ENCODE measurements around the gene CCNF. TPM values are rescaled to one million over a fixed set of nuclear protein-coding genes. Genes with fewer than 3 reads are reported as not detected.
"Not testable (repeated sequence)": the region's sequence is repeated elsewhere in the genome, so short reads cannot be mapped to it uniquely, and the experiment has no call there.

The CCNF gene
- total and polyA plus RNA-seq, 5 donors from 2014 or later = 3.3 to 6.9 (median 6.6) TPM

DNA sequence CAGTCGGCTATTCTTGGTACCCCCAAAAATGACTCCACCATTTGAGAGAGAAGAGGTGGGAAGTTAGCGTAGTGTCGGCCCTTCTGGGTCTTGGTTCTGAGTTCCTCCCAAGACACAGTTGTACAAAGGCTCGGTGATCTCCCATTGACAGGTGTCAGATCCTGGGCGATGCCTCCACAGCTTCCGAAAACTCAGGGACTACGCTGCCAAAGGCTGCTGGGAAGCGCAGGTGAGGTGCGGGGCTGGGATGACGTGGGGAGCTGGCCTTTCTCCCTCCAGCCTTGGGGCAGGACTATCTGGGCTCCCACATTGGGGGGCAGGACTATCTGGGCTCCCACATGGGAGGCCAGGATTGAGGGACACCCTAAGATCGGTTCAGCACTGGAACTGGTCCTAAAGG, 10.4 kb downstream of the CCNF start:
- peak overlapping the region; percentile 56 to 83 (median 59) for H3K27ac Mint-ChIP-seq
- H3K27me3 Mint-ChIP-seq = no peaks in the 10 kb centered on the region
- H3K4me1 ChIP-seq (ENCODE audit: control insufficient read depth, insufficient read depth, low read length, poor library complexity, severe bottlenecking) = peaks cover 5% of the 10 kb centered on the region
- no peak overlapping the region for H3K27ac ChIP-seq (ENCODE audit: insufficient read depth, low read length, poor library complexity, severe bottlenecking)
- H3K4me1 Mint-ChIP-seq = peaks cover 0 to 14% (median 5%) of the 10 kb centered on the region in 4 donors
- H3K4me3 Mint-ChIP-seq = no peak overlapping the region
- H3K36me3 ChIP-seq (ENCODE audit: control insufficient read depth, insufficient read depth, low read length) = no peaks in the 10 kb centered on the region
- peaks cover 8% of the 10 kb centered on the region for H3K36me3 Mint-ChIP-seq
- no peak for ATAC-seq (ENCODE audit: low read depth in 2 of 2)
- no peaks in the 10 kb centered on the region for H3K9me3 ChIP-seq (ENCODE audit: control insufficient read depth in 2 of 2, low read length in 2 of 2)
- no peak overlapping the region for H3K4me3 ChIP-seq (ENCODE audit: low read depth, low read length)
- H3K27me3 ChIP-seq (ENCODE audit: control insufficient read depth, insufficient read depth, low read length) = no peaks in the 10 kb centered on the region
- H3K9me3 Mint-ChIP-seq = no peaks in the 10 kb centered on the region
- DNase-seq = no peak

DNA sequence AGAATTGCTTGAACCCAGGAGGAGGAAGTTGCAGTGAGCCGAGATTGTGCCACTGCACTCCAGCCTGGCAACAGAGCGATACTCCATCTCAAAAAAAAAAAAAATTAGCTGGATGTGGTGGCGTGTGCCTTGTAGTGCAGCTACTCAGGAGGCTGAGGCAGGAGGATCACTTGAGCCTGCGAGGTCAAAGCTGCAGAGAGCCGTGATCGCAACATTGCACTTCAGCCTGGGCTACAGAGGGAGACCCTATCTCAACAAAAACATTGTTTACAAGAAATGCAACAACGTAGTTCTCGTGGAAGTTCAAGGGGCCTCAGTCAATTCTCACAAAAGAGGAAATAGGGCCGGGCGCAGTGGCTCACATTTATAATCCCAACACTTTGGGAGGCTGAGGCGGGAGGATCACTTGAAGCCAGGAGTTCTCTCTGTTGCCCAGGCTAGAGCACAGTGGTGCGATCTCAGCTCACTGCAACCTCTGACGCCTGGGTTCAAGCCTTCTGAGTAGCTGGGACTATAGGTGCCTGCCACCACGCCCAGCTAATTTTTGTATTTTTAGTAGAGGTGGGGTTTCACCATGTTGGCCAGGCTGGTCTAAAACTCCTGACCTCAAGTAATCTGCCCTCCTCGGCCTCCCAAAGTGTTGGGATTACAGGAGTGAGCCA, 12.0 kb downstream of the CCNF start:
- not testable (repeated sequence) for H3K9me3 Mint-ChIP-seq; H3K27me3 ChIP-seq (ENCODE audit: control insufficient read depth, insufficient read depth, low read length); DNase-seq; H3K4me1 ChIP-seq (ENCODE audit: control insufficient read depth, insufficient read depth, low read length, poor library complexity, severe bottlenecking); H3K4me3 Mint-ChIP-seq; H3K9me3 ChIP-seq (ENCODE audit: control insufficient read depth in 2 of 2, low read length in 2 of 2); H3K27me3 Mint-ChIP-seq; ATAC-seq (ENCODE audit: low read depth in 2 of 2); H3K4me3 ChIP-seq (ENCODE audit: low read depth, low read length); H3K27ac ChIP-seq (ENCODE audit: insufficient read depth, low read length, poor library complexity, severe bottlenecking); H3K36me3 ChIP-seq (ENCODE audit: control insufficient read depth, insufficient read depth, low read length)
- peak overlapping the region in 2 of 3 donors; percentile 11 to 62 for H3K27ac Mint-ChIP-seq
- peaks cover 0 to 14% (median 5%) of the 10 kb centered on the region in 4 donors for H3K4me1 Mint-ChIP-seq
- peaks cover 13% of the 10 kb centered on the region for H3K36me3 Mint-ChIP-seq

DNA sequence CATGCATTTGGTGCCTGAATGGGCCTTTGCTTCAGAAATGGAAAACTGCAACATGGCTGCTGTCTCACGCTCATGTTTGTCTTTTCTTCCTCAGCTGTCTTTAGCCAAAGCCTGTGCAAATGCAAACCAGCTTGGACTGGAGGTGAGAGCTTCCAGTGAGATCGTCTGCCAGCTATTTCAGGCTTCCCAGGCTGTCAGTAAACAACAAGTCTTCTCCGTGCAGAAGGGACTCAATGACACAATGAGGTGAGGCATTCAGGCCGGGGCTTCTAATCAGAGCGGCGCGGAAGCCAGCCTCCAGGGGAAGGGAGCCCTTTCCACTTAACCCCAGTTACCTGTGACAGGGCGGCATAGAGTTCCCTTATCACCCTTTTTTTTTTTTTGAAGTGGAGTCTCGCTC, 14.3 kb downstream of the CCNF start:
- peaks cover 22% of the 10 kb centered on the region for H3K36me3 Mint-ChIP-seq
- H3K4me3 Mint-ChIP-seq = no peak overlapping the region
- H3K27me3 ChIP-seq (ENCODE audit: control insufficient read depth, insufficient read depth, low read length) = no peaks in the 10 kb centered on the region
- no peak overlapping the region for H3K27ac ChIP-seq (ENCODE audit: insufficient read depth, low read length, poor library complexity, severe bottlenecking)
- H3K4me3 ChIP-seq (ENCODE audit: low read depth, low read length) = no peak overlapping the region
- H3K27ac Mint-ChIP-seq = no peak overlapping the region
- ATAC-seq (ENCODE audit: low read depth in 2 of 2) = no peak
- H3K27me3 Mint-ChIP-seq = no peaks in the 10 kb centered on the region
- no peaks in the 10 kb centered on the region for H3K9me3 ChIP-seq (ENCODE audit: control insufficient read depth in 2 of 2, low read length in 2 of 2)
- peaks cover 5% of the 10 kb centered on the region for H3K4me1 ChIP-seq (ENCODE audit: control insufficient read depth, insufficient read depth, low read length, poor library complexity, severe bottlenecking)
- H3K36me3 ChIP-seq (ENCODE audit: control insufficient read depth, insufficient read depth, low read length) = peaks cover 12% of the 10 kb centered on the region
- no peaks in the 10 kb centered on the region for H3K9me3 Mint-ChIP-seq
- DNase-seq = no peak
- peaks cover 0 to 14% (median 6%) of the 10 kb centered on the region in 4 donors for H3K4me1 Mint-ChIP-seq

DNA sequence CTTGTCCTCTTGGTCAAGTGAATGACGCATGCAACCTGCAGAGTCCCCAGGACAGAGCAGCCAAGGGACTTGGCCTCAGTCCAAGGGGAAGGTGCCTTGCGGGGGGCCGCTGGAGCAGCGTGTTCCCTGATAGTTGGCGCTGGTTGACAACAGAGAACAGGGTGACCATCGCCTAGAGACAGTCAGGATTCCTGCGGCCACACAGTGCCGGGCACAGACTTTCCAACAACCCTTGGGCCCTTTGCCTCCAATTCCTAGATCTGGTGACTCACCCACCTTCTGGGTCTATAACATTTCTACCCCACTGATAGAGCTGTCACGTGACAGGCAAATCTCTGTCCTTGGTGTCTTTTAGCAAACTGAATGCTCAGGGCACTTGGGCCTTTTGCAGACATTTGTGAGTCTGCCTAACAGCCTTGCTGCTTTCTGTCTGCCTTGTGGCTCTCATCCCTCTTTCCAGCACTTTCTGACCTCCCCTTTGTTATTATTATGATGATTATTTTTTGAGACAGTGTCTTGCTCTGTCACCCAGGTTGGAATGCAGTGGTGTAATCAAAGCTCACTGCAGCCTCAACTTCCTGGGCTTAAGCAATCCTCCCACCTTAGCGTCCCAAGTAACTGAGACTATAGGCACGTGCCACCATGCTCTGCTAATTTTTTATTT, 18.8 kb downstream of the CCNF start:
- ATAC-seq (ENCODE audit: low read depth in 2 of 2) (no peak), DNase-seq (no peak)
- H3K27ac ChIP-seq (ENCODE audit: insufficient read depth, low read length, poor library complexity, severe bottlenecking) = no peak overlapping the region
- Mint-ChIP-seq H3K4me3 (peak overlapping the region in 1 of 4 donors; percentile 66), H3K9me3 (no peaks in the 10 kb centered on the region), H3K4me1 (peaks cover 0 to 2% (median 0%) of the 10 kb centered on the region in 4 donors), H3K27me3 (no peaks in the 10 kb centered on the region), H3K27ac (no peak overlapping the region), H3K36me3 (peaks cover 27% of the 10 kb centered on the region)
- no peaks in the 10 kb centered on the region for H3K27me3 ChIP-seq (ENCODE audit: control insufficient read depth, insufficient read depth, low read length)
- H3K9me3 ChIP-seq (ENCODE audit: control insufficient read depth in 2 of 2, low read length in 2 of 2) = no peaks in the 10 kb centered on the region
- H3K4me1 ChIP-seq (ENCODE audit: control insufficient read depth, insufficient read depth, low read length, poor library complexity, severe bottlenecking) = no peaks in the 10 kb centered on the region
- H3K36me3 ChIP-seq (ENCODE audit: control insufficient read depth, insufficient read depth, low read length) = peaks cover 21% of the 10 kb centered on the region
- no peak overlapping the region for H3K4me3 ChIP-seq (ENCODE audit: low read depth, low read length)

DNA sequence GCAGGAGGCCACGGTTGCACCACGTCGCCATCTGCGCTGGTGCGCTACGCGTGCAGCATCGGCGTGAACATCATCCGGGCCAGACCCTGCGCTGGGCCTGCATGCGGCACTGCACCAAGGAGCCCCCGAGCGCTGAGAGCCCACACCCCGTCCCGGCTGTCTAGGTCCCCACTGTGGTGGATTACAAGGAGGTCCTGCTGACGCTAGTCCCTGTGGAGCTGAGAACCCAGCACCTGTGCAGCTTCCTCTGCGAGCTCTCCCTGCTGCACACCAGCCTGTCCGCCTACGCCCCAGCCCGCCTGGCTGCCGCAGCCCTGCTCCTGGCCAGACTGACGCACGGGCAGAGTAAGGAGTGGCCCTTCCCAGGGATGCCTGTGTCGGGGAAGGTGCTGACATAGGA, 19.9 kb downstream of the CCNF start:
- no peak for ATAC-seq (ENCODE audit: low read depth in 2 of 2)
- Histone ChIP-seq H3K9me3 (ENCODE audit: control insufficient read depth in 2 of 2, low read length in 2 of 2) (no peaks in the 10 kb centered on the region), H3K36me3 (ENCODE audit: control insufficient read depth, insufficient read depth, low read length) (peaks cover 23% of the 10 kb centered on the region)

DNA sequence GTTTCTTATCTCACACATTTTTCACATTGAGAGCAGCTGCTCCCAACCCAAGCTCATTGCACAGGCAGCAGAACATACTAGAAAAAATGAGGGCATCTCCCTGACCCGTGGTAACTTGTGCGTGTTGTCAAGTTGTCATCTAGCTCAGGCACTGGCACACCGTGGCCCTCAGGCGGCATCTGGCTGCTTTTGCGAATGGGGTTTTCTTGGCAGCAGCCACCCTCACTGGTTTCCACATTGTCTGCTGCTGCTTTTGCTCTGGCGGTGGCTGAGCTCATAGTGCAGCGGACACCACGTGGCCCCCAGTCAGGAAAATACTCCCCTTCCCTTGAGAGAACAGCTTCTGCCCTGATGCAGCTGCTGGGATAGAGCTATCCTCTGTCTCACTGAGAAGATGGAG, 21.3 kb downstream of the CCNF start:
- H3K4me1 Mint-ChIP-seq = peaks cover 0 to 2% (median 0%) of the 10 kb centered on the region in 4 donors
- DNase-seq = no peak
- peaks cover 28% of the 10 kb centered on the region for H3K36me3 Mint-ChIP-seq
- no peaks in the 10 kb centered on the region for H3K9me3 ChIP-seq (ENCODE audit: control insufficient read depth in 2 of 2, low read length in 2 of 2)
- no peaks in the 10 kb centered on the region for H3K9me3 Mint-ChIP-seq
- no peaks in the 10 kb centered on the region for H3K27me3 ChIP-seq (ENCODE audit: control insufficient read depth, insufficient read depth, low read length)
- H3K36me3 ChIP-seq (ENCODE audit: control insufficient read depth, insufficient read depth, low read length) = peaks cover 24% of the 10 kb centered on the region
- no peaks in the 10 kb centered on the region for H3K27me3 Mint-ChIP-seq
- H3K27ac Mint-ChIP-seq = no peak overlapping the region
- H3K27ac ChIP-seq (ENCODE audit: insufficient read depth, low read length, poor library complexity, severe bottlenecking) = no peak overlapping the region
- ATAC-seq (ENCODE audit: low read depth in 2 of 2) = no peak
- H3K4me1 ChIP-seq (ENCODE audit: control insufficient read depth, insufficient read depth, low read length, poor library complexity, severe bottlenecking) = no peaks in the 10 kb centered on the region
- H3K4me3 ChIP-seq (ENCODE audit: low read depth, low read length) = no peak overlapping the region
- H3K4me3 Mint-ChIP-seq = no peak overlapping the region

More for the DNA sequence above, 19.9 kb downstream of the CCNF start:
- DNase-seq = no peak
- H3K27me3 Mint-ChIP-seq = no peaks in the 10 kb centered on the region
- H3K27ac Mint-ChIP-seq = no peak overlapping the region
- no peak overlapping the region for H3K27ac ChIP-seq (ENCODE audit: insufficient read depth, low read length, poor library complexity, severe bottlenecking)
- peaks cover 34% of the 10 kb centered on the region for H3K36me3 Mint-ChIP-seq
- H3K27me3 ChIP-seq (ENCODE audit: control insufficient read depth, insufficient read depth, low read length) = no peaks in the 10 kb centered on the region
- peaks cover 0 to 2% (median 0%) of the 10 kb centered on the region in 4 donors for H3K4me1 Mint-ChIP-seq
- H3K4me3 ChIP-seq (ENCODE audit: low read depth, low read length) = no peak overlapping the region
- H3K4me1 ChIP-seq (ENCODE audit: control insufficient read depth, insufficient read depth, low read length, poor library complexity, severe bottlenecking) = no peaks in the 10 kb centered on the region
- no peak overlapping the region for H3K4me3 Mint-ChIP-seq
- no peaks in the 10 kb centered on the region for H3K9me3 Mint-ChIP-seq

DNA sequence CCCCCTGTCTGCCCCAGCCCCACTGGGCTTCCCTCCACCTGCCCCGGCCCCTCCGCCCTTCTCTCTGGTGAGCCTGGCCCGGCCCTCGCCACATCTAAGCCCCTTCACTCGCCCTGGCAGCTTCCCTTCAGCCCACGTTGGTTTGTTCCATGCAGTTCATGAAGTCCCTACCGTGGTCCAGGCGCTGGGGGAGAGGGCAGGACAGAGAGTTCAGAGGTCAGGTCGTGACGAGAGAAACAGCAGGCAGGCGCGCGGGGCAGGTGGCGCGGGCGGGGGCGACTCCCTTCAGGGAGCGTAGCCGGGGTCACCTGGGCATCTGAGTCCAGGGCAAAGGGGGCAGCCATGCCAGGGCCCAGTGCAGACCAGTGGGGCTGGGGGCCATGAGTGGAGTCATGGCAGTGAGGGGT, 21.7 kb downstream of the CCNF start:
- Mint-ChIP-seq H3K27me3 (no peaks in the 10 kb centered on the region), H3K27ac (no peak overlapping the region), H3K36me3 (peaks cover 28% of the 10 kb centered on the region), H3K4me1 (peaks cover 0 to 2% (median 0%) of the 10 kb centered on the region in 4 donors), H3K4me3 (peak overlapping the region in 1 of 4 donors; percentile 51), H3K9me3 (no peaks in the 10 kb centered on the region)
- no peaks in the 10 kb centered on the region for H3K9me3 ChIP-seq (ENCODE audit: control insufficient read depth in 2 of 2, low read length in 2 of 2)
- H3K4me1 ChIP-seq (ENCODE audit: control insufficient read depth, insufficient read depth, low read length, poor library complexity, severe bottlenecking) = no peaks in the 10 kb centered on the region
- DNase-seq (no peak), ATAC-seq (ENCODE audit: low read depth in 2 of 2) (no peak)
- H3K27me3 ChIP-seq (ENCODE audit: control insufficient read depth, insufficient read depth, low read length) = no peaks in the 10 kb centered on the region
- H3K27ac ChIP-seq (ENCODE audit: insufficient read depth, low read length, poor library complexity, severe bottlenecking) = no peak overlapping the region
- peaks cover 22% of the 10 kb centered on the region for H3K36me3 ChIP-seq (ENCODE audit: control insufficient read depth, insufficient read depth, low read length)
- H3K4me3 ChIP-seq (ENCODE audit: low read depth, low read length) = no peak overlapping the region

All from CD4-positive, CD25-positive, alpha-beta regulatory T cell (primary cell).